Urinary bladder (tissue), 4 donors: ENCODE measurements around the gene TBC1D5. TPM values are rescaled to one million over a fixed set of nuclear protein-coding genes. Genes with fewer than 3 reads are reported as not detected.
"Not testable (repeated sequence)": the region's sequence is repeated elsewhere in the genome, so short reads cannot be mapped to it uniquely, and the experiment has no call there.

ENCODE experiments used
- DNase-seq: peaks from one replicate; pipeline ENCODE4 v3.0.0-alpha.2; 2015; ENCODE audit errors: extremely low spot score
- H3K27ac ChIP-seq: one replicate; pipeline ENCODE4 v1.5.1; 2013; ENCODE audit warnings: low read depth, mild to moderate bottlenecking, moderate library complexity
- H3K36me3 ChIP-seq: one replicate; pipeline ENCODE4 v1.6.1; 2013; ENCODE audit warnings: mild to moderate bottlenecking, moderate library complexity; ENCODE audit not compliant: insufficient read depth
- H3K4me1 ChIP-seq: one replicate; pipeline ENCODE4 v1.6.1; 2013; ENCODE audit warnings: mild to moderate bottlenecking, moderate library complexity; ENCODE audit not compliant: insufficient read depth
- H3K4me3 ChIP-seq: one replicate; pipeline ENCODE4 v1.5.1; 2013; ENCODE audit warnings: low read depth, low read length
- WGBS: extraction: QIAGEN DNeasy Blood & Tissue Kit; methylation state at CpG from one replicate; pipeline ENCODE4 v1.1.7; 2013; 5-methylcytosine and 5-hydroxymethylcytosine counted together
- polyA plus RNA-seq: library from polyadenylated mRNA; stranded (reverse); fragments of 200-250 nt; gene quantifications from one replicate; pipeline ENCODE4 v1.2.3, GENCODE V29; 2013
- total RNA-seq: library from RNA; depleted of rRNA; stranded (reverse); fragments of >200 nt; gene quantifications from one replicate; pipeline ENCODE4 v1.2.3, GENCODE V29; 2014
- donor health status: healthy with polysubstance abuse.
- donor health status: healthy.

The TBC1D5 gene
- total and polyA plus RNA-seq, 2 donors = 26.2 to 145 TPM

GRCh38 chr3:17542591-17542990, 199.8 kb downstream of the TBC1D5 start:
- no peak for DNase-seq
- 87% methylated on average over 1 of the region's 1 CpG for WGBS
- Histone ChIP-seq H3K36me3 (no peaks in the 10 kb centered on the region), H3K27ac (no peak overlapping the region), H3K4me3 (no peak overlapping the region), H3K4me1 (no peaks in the 10 kb centered on the region)

DNA sequence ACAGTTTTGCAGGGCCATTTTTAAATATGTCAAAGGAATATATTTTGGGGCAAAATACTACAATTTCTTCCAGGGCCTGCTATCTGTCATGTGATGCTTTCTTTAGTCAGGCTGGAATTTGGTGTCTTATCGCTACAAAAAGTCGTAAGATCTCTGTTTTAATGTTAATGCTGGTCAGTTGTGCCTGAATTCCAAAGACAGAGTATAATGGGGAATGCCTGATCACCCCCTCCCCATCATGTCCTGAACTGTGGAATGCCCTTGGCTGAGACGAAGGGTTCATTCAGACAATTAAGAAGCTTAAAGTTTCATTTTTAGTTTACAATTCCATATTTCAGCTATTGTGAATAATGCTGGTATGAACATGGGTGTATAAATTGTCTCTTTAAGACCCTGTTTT, 203.0 kb downstream of the TBC1D5 start:
- 92% methylated on average over 3 of the region's 3 CpGs for WGBS
- Histone ChIP-seq H3K27ac (no peak overlapping the region), H3K4me3 (no peak overlapping the region), H3K36me3 (no peaks in the 10 kb centered on the region), H3K4me1 (no peaks in the 10 kb centered on the region)
- no peak for DNase-seq

GRCh38 chr3:17535274-17535673, 207.2 kb downstream of the TBC1D5 start:
- 16% methylated on average over 2 of the region's 2 CpGs for WGBS

DNA sequence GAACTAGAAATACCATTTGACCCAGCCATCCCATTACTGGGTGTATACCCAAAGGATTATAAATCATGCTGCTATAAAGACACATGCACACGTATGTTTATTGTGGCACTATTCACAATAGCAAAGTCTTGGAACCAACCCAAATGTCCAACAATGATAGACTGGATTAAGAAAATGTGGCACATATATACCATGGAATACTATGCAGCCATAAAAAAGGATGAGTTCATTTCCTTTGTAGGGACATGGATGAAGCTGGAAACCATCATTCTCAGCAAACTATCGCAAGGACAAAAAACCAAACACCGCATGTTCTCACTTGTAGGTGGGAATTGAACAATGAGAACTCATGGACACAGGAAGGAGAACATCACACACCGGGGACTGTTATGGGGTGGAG, 210.0 kb downstream of the TBC1D5 start:
- not testable (repeated sequence) for H3K4me1 ChIP-seq, H3K4me3 ChIP-seq, DNase-seq, H3K36me3 ChIP-seq, H3K27ac ChIP-seq
- WGBS = 94% methylated on average over 4 of the region's 4 CpGs

More at GRCh38 chr3:17535274-17535673, 207.2 kb downstream of the TBC1D5 start:
- no peak for DNase-seq
- H3K4me1 ChIP-seq = no peaks in the 10 kb centered on the region
- no peak overlapping the region for H3K4me3 ChIP-seq
- H3K27ac ChIP-seq = no peak overlapping the region
- no peaks in the 10 kb centered on the region for H3K36me3 ChIP-seq

GRCh38 chr3:17529677-17530076, 212.8 kb downstream of the TBC1D5 start:
- Histone ChIP-seq H3K4me3 (no peak overlapping the region), H3K4me1 (no peaks in the 10 kb centered on the region), H3K36me3 (no peaks in the 10 kb centered on the region), H3K27ac (no peak overlapping the region)
- WGBS = 84% methylated on average over 11 of the region's 11 CpGs
- DNase-seq = no peak

GRCh38 chr3:17518189-17519059, 224.0 kb downstream of the TBC1D5 start:
- WGBS = 87% methylated on average over 13 of the region's 13 CpGs
- DNase-seq = no peak

DNA sequence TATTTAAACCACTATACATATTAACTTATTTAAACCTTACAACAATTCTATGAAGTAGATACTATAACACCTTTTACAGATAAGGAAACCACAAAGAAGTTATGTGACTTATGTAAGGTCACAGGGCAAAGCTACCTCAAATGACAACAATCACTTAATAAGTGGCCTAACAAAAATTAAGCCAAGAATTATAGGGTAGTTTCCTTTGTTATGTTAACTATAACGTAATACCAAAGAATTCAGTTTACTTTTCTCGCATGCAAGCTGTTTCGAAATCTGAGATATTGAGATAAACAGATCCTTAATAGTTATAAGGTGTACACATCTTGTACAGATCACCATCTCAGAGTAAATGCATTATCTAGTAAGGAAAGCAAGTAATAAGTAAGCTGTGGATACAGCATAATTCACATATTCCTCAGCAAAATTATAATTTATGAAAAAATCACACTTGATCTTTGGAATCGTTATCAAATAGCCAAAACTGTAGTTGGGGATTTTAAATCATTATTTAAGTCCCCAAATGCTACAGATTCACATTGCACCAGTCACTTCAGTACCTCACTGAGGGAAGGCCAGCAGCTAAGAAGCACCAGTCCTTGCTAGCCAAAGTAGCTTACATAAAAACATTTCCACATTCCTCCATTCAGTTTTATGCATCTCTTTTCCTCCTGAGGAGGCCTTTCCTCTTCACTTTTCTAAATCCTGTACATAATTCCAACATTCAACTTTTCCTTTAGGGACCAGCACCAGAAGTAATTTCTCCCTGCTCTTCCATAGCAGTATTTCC, 226.8 kb downstream of the TBC1D5 start:
- 75% methylated on average over 4 of the region's 4 CpGs for WGBS
- Histone ChIP-seq H3K27ac (no peak overlapping the region), H3K4me3 (no peak overlapping the region), H3K36me3 (no peaks in the 10 kb centered on the region), H3K4me1 (no peaks in the 10 kb centered on the region)
- DNase-seq = no peak

More at GRCh38 chr3:17518189-17519059, 224.0 kb downstream of the TBC1D5 start:
- Histone ChIP-seq H3K36me3 (no peaks in the 10 kb centered on the region), H3K4me3 (no peak overlapping the region), H3K27ac (no peak overlapping the region), H3K4me1 (no peaks in the 10 kb centered on the region)

GRCh38 chr3:17514597-17514996, 227.8 kb downstream of the TBC1D5 start:
- Histone ChIP-seq H3K36me3 (no peaks in the 10 kb centered on the region), H3K4me1 (no peaks in the 10 kb centered on the region), H3K4me3 (no peak overlapping the region), H3K27ac (no peak overlapping the region)
- DNase-seq = no peak

GRCh38 chr3:17510265-17510664, 232.2 kb downstream of the TBC1D5 start:
- no peak for DNase-seq
- Histone ChIP-seq H3K36me3 (no peaks in the 10 kb centered on the region), H3K27ac (no peak overlapping the region), H3K4me3 (no peak overlapping the region), H3K4me1 (no peaks in the 10 kb centered on the region)
- 78% methylated on average over 4 of the region's 4 CpGs for WGBS

- no peaks in the 10 kb centered on the region for H3K4me1 ChIP-seq
- no peak overlapping the region for H3K27ac ChIP-seq
- WGBS = 92% methylated on average over 4 of the region's 4 CpGs
- DNase-seq = no peak
- no peak overlapping the region for H3K4me3 ChIP-seq
- H3K36me3 ChIP-seq = no peaks in the 10 kb centered on the region
These were observed 234.2 kb downstream of the TBC1D5 start for GRCh38 chr3:17508180-17508752.

GRCh38 chr3:17507480-17507879, 235.0 kb downstream of the TBC1D5 start:
- no peak overlapping the region for H3K4me3 ChIP-seq
- DNase-seq = no peak
- H3K36me3 ChIP-seq = no peaks in the 10 kb centered on the region
- no peak overlapping the region for H3K27ac ChIP-seq
- H3K4me1 ChIP-seq = no peaks in the 10 kb centered on the region

GRCh38 chr3:17505856-17506255, 236.6 kb downstream of the TBC1D5 start:
- Histone ChIP-seq H3K4me1 (no peaks in the 10 kb centered on the region), H3K36me3 (no peaks in the 10 kb centered on the region)
- DNase-seq = no peak

DNA sequence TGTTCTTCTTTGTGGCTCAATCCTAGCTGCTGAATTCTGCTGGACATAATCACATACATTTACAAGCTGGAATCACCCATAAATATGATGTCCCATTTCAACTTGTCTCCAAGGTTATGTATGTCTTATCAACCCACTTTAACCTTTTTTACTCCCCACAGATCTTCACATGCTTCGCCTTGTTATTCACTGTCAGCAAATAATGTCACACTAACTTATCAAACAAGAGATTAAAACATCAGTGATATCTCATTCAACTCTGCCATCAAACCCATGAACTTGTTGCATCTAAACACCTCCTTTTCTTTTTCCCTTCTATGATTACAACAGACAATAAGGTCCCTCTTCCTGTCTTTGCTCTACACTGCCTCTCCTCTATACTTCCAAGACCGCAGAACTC, 240.7 kb downstream of the TBC1D5 start:
- DNase-seq = no peak
- no peak overlapping the region for H3K27ac ChIP-seq
- H3K4me1 ChIP-seq = no peaks in the 10 kb centered on the region
- 99% methylated on average over 2 of the region's 2 CpGs for WGBS
- no peaks in the 10 kb centered on the region for H3K36me3 ChIP-seq
- no peak overlapping the region for H3K4me3 ChIP-seq

More at GRCh38 chr3:17505856-17506255, 236.6 kb downstream of the TBC1D5 start:
- Histone ChIP-seq H3K27ac (no peak overlapping the region), H3K4me3 (no peak overlapping the region)

GRCh38 chr3:17500618-17501017, 241.8 kb downstream of the TBC1D5 start:
- 93% methylated on average over 2 of the region's 2 CpGs for WGBS
- no peak overlapping the region for H3K27ac ChIP-seq
- H3K4me3 ChIP-seq = no peak overlapping the region

More at GRCh38 chr3:17500618-17501017, 241.8 kb downstream of the TBC1D5 start:
- H3K4me1 ChIP-seq = no peaks in the 10 kb centered on the region
- no peak for DNase-seq
- no peaks in the 10 kb centered on the region for H3K36me3 ChIP-seq
